Neural crest cell (in vitro differentiated cells): Measurements from ENCODE around the gene CCDC30. TPM values are rescaled to one million over a fixed set of nuclear protein-coding genes. Genes with fewer than 3 reads are reported as not detected.
"Not testable (repeated sequence)": the region's sequence is repeated elsewhere in the genome, so short reads cannot be mapped to it uniquely, and the experiment has no call there.

Experiments used
- DNase-seq: peaks from one replicate; pipeline ENCODE4 v3.0.0; 2021; ENCODE audit warnings: low read depth, mixed read lengths, low spot score
- H3K27ac Mint-ChIP-seq: one replicate; pipeline ENCODE4 v1.8.0; 2021; ENCODE audit warnings: mild to moderate bottlenecking, mixed read lengths; ENCODE audit not compliant: unreplicated experiment
- H3K27me3 Mint-ChIP-seq: 2 replicates; pipeline ENCODE4 v1.8.0; 2021; ENCODE audit warnings: low read depth, mild to moderate bottlenecking, mixed read lengths
- H3K36me3 Mint-ChIP-seq: 2 replicates; pipeline ENCODE4 v1.8.0; 2021; ENCODE audit warnings: low read depth, mild to moderate bottlenecking, mixed read lengths
- H3K4me1 Mint-ChIP-seq: 2 replicates; pipeline ENCODE4 v1.8.0; 2021; ENCODE audit warnings: mixed read lengths
- H3K4me3 Mint-ChIP-seq: one replicate; pipeline ENCODE4 v1.8.0; 2021; ENCODE audit warnings: mild to moderate bottlenecking, mixed read lengths
- H3K9me3 Mint-ChIP-seq: 2 replicates; pipeline ENCODE4 v1.8.0; 2021; ENCODE audit warnings: mixed read lengths
- total RNA-seq: library from RNA; stranded (reverse); gene quantifications from 2 replicates; pipeline ENCODE4 v1.2.1, GENCODE V29; 2021
- TF ChIP-seq, protein P1 (sequence below): fragments of 200-600 bp; sonication (generic); conservative IDR thresholded peaks from 2 replicates; pipeline ENCODE4 v1.5.0; 2021; ENCODE audit warnings: antibody characterized with exemption, mild to moderate bottlenecking

CCDC30 gene
- total RNA-seq, 1 donor from 2014 or later = 6.9 TPM

DNA sequence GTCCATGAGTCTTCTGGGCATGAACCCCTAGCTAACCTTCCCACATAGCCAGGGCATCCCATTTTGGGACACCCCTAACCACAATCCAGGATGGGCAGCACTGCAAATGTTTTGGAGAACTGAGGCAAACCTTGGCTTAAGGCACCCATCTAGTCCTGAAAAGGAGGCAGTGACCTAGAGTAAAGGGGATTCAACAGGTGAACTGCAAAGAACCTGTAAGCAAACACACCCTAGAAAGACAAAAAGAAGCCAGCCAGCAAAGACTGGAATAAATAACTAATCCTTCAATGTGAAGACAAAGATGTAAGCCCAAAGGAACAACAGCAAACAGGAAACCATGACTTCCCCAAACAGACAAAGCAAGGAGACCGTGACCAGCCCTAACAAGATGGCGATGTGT is 138.4 kb downstream of the CCDC30 start:
- no peak overlapping the region for H3K4me3 Mint-ChIP-seq
- DNase-seq = no peak
- TF ChIP-seq, protein P1, sequence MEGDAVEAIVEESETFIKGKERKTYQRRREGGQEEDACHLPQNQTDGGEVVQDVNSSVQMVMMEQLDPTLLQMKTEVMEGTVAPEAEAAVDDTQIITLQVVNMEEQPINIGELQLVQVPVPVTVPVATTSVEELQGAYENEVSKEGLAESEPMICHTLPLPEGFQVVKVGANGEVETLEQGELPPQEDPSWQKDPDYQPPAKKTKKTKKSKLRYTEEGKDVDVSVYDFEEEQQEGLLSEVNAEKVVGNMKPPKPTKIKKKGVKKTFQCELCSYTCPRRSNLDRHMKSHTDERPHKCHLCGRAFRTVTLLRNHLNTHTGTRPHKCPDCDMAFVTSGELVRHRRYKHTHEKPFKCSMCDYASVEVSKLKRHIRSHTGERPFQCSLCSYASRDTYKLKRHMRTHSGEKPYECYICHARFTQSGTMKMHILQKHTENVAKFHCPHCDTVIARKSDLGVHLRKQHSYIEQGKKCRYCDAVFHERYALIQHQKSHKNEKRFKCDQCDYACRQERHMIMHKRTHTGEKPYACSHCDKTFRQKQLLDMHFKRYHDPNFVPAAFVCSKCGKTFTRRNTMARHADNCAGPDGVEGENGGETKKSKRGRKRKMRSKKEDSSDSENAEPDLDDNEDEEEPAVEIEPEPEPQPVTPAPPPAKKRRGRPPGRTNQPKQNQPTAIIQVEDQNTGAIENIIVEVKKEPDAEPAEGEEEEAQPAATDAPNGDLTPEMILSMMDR = no peak
- H3K27me3 Mint-ChIP-seq = peaks cover 2% of the 10 kb centered on the region
- no peak overlapping the region for H3K27ac Mint-ChIP-seq
- H3K4me1 Mint-ChIP-seq = peaks cover 3% of the 10 kb centered on the region
- H3K36me3 Mint-ChIP-seq = peaks cover 6% of the 10 kb centered on the region
- H3K9me3 Mint-ChIP-seq = peaks cover 7% of the 10 kb centered on the region

GRCh38 chr1:42613803-42614131 is 150.7 kb downstream of the CCDC30 start:
- no peak overlapping the region for H3K4me3 Mint-ChIP-seq
- DNase-seq = no peak
- H3K27ac Mint-ChIP-seq = no peak overlapping the region
- no peaks in the 10 kb centered on the region for H3K9me3 Mint-ChIP-seq
- TF ChIP-seq, protein P1 = no peak
- no peaks in the 10 kb centered on the region for H3K27me3 Mint-ChIP-seq
- no peaks in the 10 kb centered on the region for H3K4me1 Mint-ChIP-seq
- no peaks in the 10 kb centered on the region for H3K36me3 Mint-ChIP-seq

GRCh38 chr1:42618866-42619265 is 155.8 kb downstream of the CCDC30 start:
- Mint-ChIP-seq H3K4me1 (no peaks in the 10 kb centered on the region), H3K9me3 (peaks cover 3% of the 10 kb centered on the region), H3K27me3 (peaks cover 4% of the 10 kb centered on the region), H3K36me3 (peaks cover 3% of the 10 kb centered on the region), H3K4me3 (no peak overlapping the region), H3K27ac (no peak overlapping the region)
- TF ChIP-seq, protein P1 = no peak
- no peak for DNase-seq

- Mint-ChIP-seq H3K9me3 (peaks cover 6% of the 10 kb centered on the region), H3K27me3 (peaks cover 8% of the 10 kb centered on the region), H3K36me3 (peaks cover 8% of the 10 kb centered on the region), H3K27ac (no peak overlapping the region), H3K4me3 (no peak overlapping the region), H3K4me1 (no peaks in the 10 kb centered on the region)
- DNase-seq = no peak
- TF ChIP-seq, protein P1 = no peak
Measured at GRCh38 chr1:42620307-42620706, 157.2 kb downstream of the CCDC30 start.

GRCh38 chr1:42621180-42621579 is 158.1 kb downstream of the CCDC30 start:
- not testable (repeated sequence) for DNase-seq, H3K4me1 Mint-ChIP-seq, H3K9me3 Mint-ChIP-seq, H3K36me3 Mint-ChIP-seq, H3K4me3 Mint-ChIP-seq, H3K27me3 Mint-ChIP-seq, H3K27ac Mint-ChIP-seq

- H3K27me3 Mint-ChIP-seq, H3K9me3 Mint-ChIP-seq, H3K4me3 Mint-ChIP-seq, H3K36me3 Mint-ChIP-seq, DNase-seq, H3K27ac Mint-ChIP-seq, H3K4me1 Mint-ChIP-seq: not testable (repeated sequence)
Measured at GRCh38 chr1:42627205-42627604, 164.1 kb downstream of the CCDC30 start.

DNA sequence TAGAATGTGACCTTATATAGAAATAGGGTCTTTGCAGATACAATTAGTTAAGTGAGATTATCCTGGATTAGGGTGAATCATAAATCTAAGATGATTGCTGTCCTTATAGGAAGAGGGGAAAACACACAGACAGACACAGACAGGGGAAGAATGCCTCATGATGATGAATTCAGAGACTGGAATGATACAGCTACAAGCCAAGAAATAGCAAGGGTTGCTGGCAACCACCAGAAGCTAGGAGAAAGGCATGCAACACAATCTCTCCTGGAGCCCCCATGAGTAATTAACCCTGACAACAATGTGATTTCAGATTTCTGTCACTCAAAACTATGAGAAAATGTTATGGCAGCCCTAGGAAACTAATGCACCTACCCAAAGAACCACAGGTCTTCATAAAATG is 176.0 kb downstream of the CCDC30 start:
- H3K4me1 Mint-ChIP-seq = no peaks in the 10 kb centered on the region
- H3K4me3 Mint-ChIP-seq = no peak overlapping the region
- no peaks in the 10 kb centered on the region for H3K36me3 Mint-ChIP-seq
- no peak overlapping the region for H3K27ac Mint-ChIP-seq
- no peak for DNase-seq
- TF ChIP-seq, protein P1 = no peak
- no peaks in the 10 kb centered on the region for H3K27me3 Mint-ChIP-seq
- no peaks in the 10 kb centered on the region for H3K9me3 Mint-ChIP-seq
